ENCODE data around the gene ATXN1. TPM values are rescaled to one million over a fixed set of nuclear protein-coding genes. Genes with fewer than 3 reads are reported as not detected.
A peak's percentile ranks its signal among the peaks of the same experiment; 100 is the strongest.

The ATXN1 gene
- total RNA-seq, 1 experiment from 2014 or later: 5.6 TPM

GRCh38 chr6:16324606-16325225 is 436.5 kb downstream of the ATXN1 start:
- H4K8ac ChIP-seq (replicated peaks; ENCODE audit: insufficient read length, low read depth, low read length): no peak overlapping the region
- H3K9me3 Mint-ChIP-seq: peaks cover 8 to 14% of the 10 kb centered on the region in 2 experiments; a peak in 3 of 5 replicates
- H2BK5ac ChIP-seq (ENCODE audit: insufficient read length, low read length): no peak overlapping the region
- no peaks in the 10 kb centered on the region for H3K27me3 ChIP-seq (ENCODE audit: insufficient read depth, low read length)
- no peak overlapping the region for H3K14ac ChIP-seq (ENCODE audit: insufficient read depth, low read length)
- peaks cover 7% of the 10 kb centered on the region for H3K27me3 Mint-ChIP-seq (ENCODE audit: low read depth)
- no peak overlapping the region for H3K4ac ChIP-seq (ENCODE audit: low read depth, low read length)
- H2BK20ac ChIP-seq (ENCODE audit: low read depth, low read length, poor library complexity, severe bottlenecking): no peak overlapping the region
- H2BK15ac ChIP-seq (ENCODE audit: low read depth, low read length): no peak overlapping the region
- no peak overlapping the region for H3T11ph ChIP-seq (ENCODE audit: low read length)
- H3K4me2 ChIP-seq (ENCODE audit: insufficient read depth, insufficient read length, low read length): no peak overlapping the region
- H3K4me1 ChIP-seq (ENCODE audit: insufficient read depth, low read length): peaks cover 2% of the 10 kb centered on the region; the same call in 1 of the 2 replicates
- no peak overlapping the region for H3K56ac ChIP-seq (ENCODE audit: insufficient read length, low read depth, low read length)
- H3K36me3 Mint-ChIP-seq (ENCODE audit: insufficient read depth in 1 of 3, low read depth in 3 of 3): peaks cover 5 to 17% (median 6%) of the 10 kb centered on the region in 3 experiments; a peak in 4 of 7 replicates
- no peaks in the 10 kb centered on the region for H3K79me2 ChIP-seq (ENCODE audit: insufficient read depth, low read length)
- H3K27ac ChIP-seq (ENCODE audit: insufficient read length, low read depth, low read length): no peak overlapping the region
- H3K23me2 ChIP-seq (ENCODE audit: insufficient read length, low read depth, low read length, poor library complexity, severe bottlenecking): no peaks in the 10 kb centered on the region
- H4K91ac ChIP-seq (ENCODE audit: insufficient read length, low read depth, low read length): no peak overlapping the region
- no peak for TF ChIP-seq CTCF (conservative IDR thresholded peaks at IDR 0.05)
- no peak overlapping the region for H4K5ac ChIP-seq (ENCODE audit: insufficient read length, low read depth, low read length)
- H3K23ac ChIP-seq (ENCODE audit: insufficient read length, low read depth, low read length): no peak overlapping the region
- no peak overlapping the region for H2BK12ac ChIP-seq (ENCODE audit: insufficient read length, low read depth, low read length)
- H3K27ac Mint-ChIP-seq: peak overlapping the region in 2 of 3 experiments; percentile 25 to 94; a peak in 3 of 7 replicates
- H3K9ac ChIP-seq (ENCODE audit: extremely low read depth, insufficient read length, low read length): no peak overlapping the region
- no peaks in the 10 kb centered on the region for H4K20me1 ChIP-seq (ENCODE audit: control insufficient read depth, insufficient read depth, insufficient read length)
- H3K9me3 ChIP-seq (ENCODE audit: control insufficient read depth, low read depth, low read length): no peaks in the 10 kb centered on the region
- H2BK120ac ChIP-seq (ENCODE audit: low read depth, low read length, poor library complexity, severe bottlenecking): no peak overlapping the region
- H3K4me1 Mint-ChIP-seq: peaks cover 41% of the 10 kb centered on the region in 2 experiments
- H3K18ac ChIP-seq (ENCODE audit: insufficient read length, low read depth, low read length): no peak overlapping the region
- H2AFZ ChIP-seq (ENCODE audit: low read length): no peak overlapping the region
- no CpG with 5 or more reads among the region's 7 CpGs for WGBS (ENCODE audit: extremely low coverage, insufficient read length, low lambda C conversion rate)
- H2AK5ac ChIP-seq (ENCODE audit: insufficient read length, low read length): no peak overlapping the region
- H3K4me3 Mint-ChIP-seq: no peak overlapping the region; a peak in 1 of 5 replicates
- no peaks in the 10 kb centered on the region for H3K79me1 ChIP-seq (ENCODE audit: insufficient read depth, low read depth, low read length, poor library complexity, severe bottlenecking)
- DNase-seq: no peak
